K562 (cell line): ENCODE measurements around the gene SHC1. TPM values are rescaled to one million over a fixed set of nuclear protein-coding genes. Genes with fewer than 3 reads are reported as not detected.

Experiments
- CBFB ChIP-seq: sonication (generic); formaldehyde crosslinking; IDR thresholded peaks from 2 replicates; pipeline ENCODE4 v1.4.0; 2020; ENCODE audit warnings: mild to moderate bottlenecking, missing genetic modification reagents
- HNRNPLL ChIP-seq: fragments of 200-400 bp; formaldehyde crosslinking; IDR thresholded peaks from 2 replicates; pipeline ENCODE4 v1.6.1; 2017; ENCODE audit warnings: low read length, low read depth, mild to moderate bottlenecking; ENCODE audit not compliant: poor library complexity, severe bottlenecking
- KLF1 ChIP-seq: fragments of 450-650 bp; IDR thresholded peaks from 2 replicates; pipeline ENCODE4 v1.6.1; 2016; ENCODE audit warnings: missing genetic modification characterization, missing compliant biosample characterization
- MTA3 ChIP-seq: fragments of 450-650 bp; formaldehyde crosslinking; IDR thresholded peaks from 2 replicates; pipeline ENCODE4 v1.6.1; 2017; ENCODE audit warnings: mild to moderate bottlenecking, borderline replicate concordance
- NRF1 ChIP-seq, 2 experiments: fragments of 450-650 bp; IDR thresholded peaks in 1 of 2; conservative IDR thresholded peaks in 1 of 2; 2 replicates each; pipeline ENCODE4 v1.6.1; 2014; ENCODE audit warnings: mild to moderate bottlenecking in 2 of 2
- OTX1 ChIP-seq: fragments of 450-650 bp; formaldehyde crosslinking; IDR thresholded peaks from 2 replicates; pipeline ENCODE4 v1.4.0; 2022; ENCODE audit warnings: mild to moderate bottlenecking
- PTTG1 ChIP-seq: fragments of 450-650 bp; IDR thresholded peaks from 2 replicates; pipeline ENCODE4 v1.6.1; 2016; ENCODE audit warnings: low read depth, mild to moderate bottlenecking, missing genetic modification characterization, missing compliant biosample characterization
- PURB ChIP-seq: sonication (generic); formaldehyde crosslinking; IDR thresholded peaks from 2 replicates; pipeline ENCODE4 v1.9.0; 2021; ENCODE audit warnings: low read depth, mild to moderate bottlenecking, missing genetic modification reagents
- RBM15 ChIP-seq: fragments of 200-400 bp; formaldehyde crosslinking; IDR thresholded peaks from 2 replicates; pipeline ENCODE4 v1.6.1; 2018; ENCODE audit warnings: mild to moderate bottlenecking, low read length, moderate library complexity; ENCODE audit not compliant: insufficient read depth
- SAFB ChIP-seq: fragments of 200-400 bp; formaldehyde crosslinking; IDR thresholded peaks from 2 replicates; pipeline ENCODE4 v1.6.1; 2017; ENCODE audit warnings: low read depth, low read length, borderline replicate concordance
- SIN3B ChIP-seq: fragments of 450-650 bp; IDR thresholded peaks from 2 replicates; pipeline ENCODE4 v1.6.1; 2017; ENCODE audit warnings: low read depth, mild to moderate bottlenecking, moderate library complexity
- ZNF445 ChIP-seq: fragments of 250-450 bp; sonication (Bioruptor Pico); IDR thresholded peaks from 2 replicates; pipeline ENCODE4 v1.4.0; 2020; ENCODE audit warnings: low read depth, mild to moderate bottlenecking, moderate library complexity
- ZSCAN32 ChIP-seq: fragments of 450-650 bp; formaldehyde crosslinking; IDR thresholded peaks from 2 replicates; pipeline ENCODE4 v1.4.0; 2020; ENCODE audit warnings: mild to moderate bottlenecking, moderate library complexity
- polyA plus RNA-seq, 8 experiments: library from polyadenylated mRNA; depleted of rRNA in 4 of 8; stranded (reverse) in 5 of 8; unstranded in 3 of 8; fragments of >200 nt; fragmentation: Nextera tagmentation in 2 of 8; fragmentation: Illumina TruSeq in 1 of 8; extraction: Ambion mirVana in 2 of 8; extraction: Trizol in 1 of 8; gene quantifications; 2 replicates each; pipeline versions ENCODE4 v1.2.1 to v1.2.3, GENCODE V29; 2011 to 2014; ENCODE audit warnings: inconsistent platforms in 1 of 8, missing spikeins in 1 of 8
- total RNA-seq, 7 experiments: library from RNA; depleted of rRNA in 6 of 7; stranded (reverse); fragments of >200 nt in 6 of 7; fragmentation: Illumina TruSeq in 2 of 7; extraction: Trizol in 2 of 7; gene quantifications; 2 replicates each; pipeline versions ENCODE4 v1.2.1 to v1.2.3, GENCODE V29; 2011 to 2021; ENCODE audit warnings: low replicate concordance in 1 of 7
- TF ChIP-seq, protein P1 (sequence below), 2 experiments: fragments of 450-650 bp in 1 of 2; IDR thresholded peaks; 2 replicates each; pipeline ENCODE4 v1.6.1; 2011 to 2017; ENCODE audit warnings: low read depth in 2 of 2, antibody characterized with exemption in 1 of 2, borderline replicate concordance in 1 of 2, low read length in 1 of 2, mild to moderate bottlenecking in 1 of 2, mixed read lengths in 1 of 2; ENCODE audit not compliant: control insufficient read depth in 1 of 2
- TF ChIP-seq, protein P2 (sequence below): fragments of 150-350 bp; conservative IDR thresholded peaks from 2 replicates; pipeline ENCODE4 v1.6.1; 2014; ENCODE audit warnings: low read length
- TF ChIP-seq, protein P3 (sequence below): fragments of 250-450 bp; sonication (Bioruptor Pico); IDR thresholded peaks from 2 replicates; pipeline ENCODE4 v1.5.0; 2020; ENCODE audit warnings: mild to moderate bottlenecking, borderline replicate concordance
- TF ChIP-seq, protein P4 (sequence below): fragments of 200-800 bp; sonication (Bioruptor generic); IDR thresholded peaks from 2 replicates; pipeline ENCODE4 v1.6.1; 2017; ENCODE audit warnings: missing genetic modification characterization, missing compliant biosample characterization

Gene SHC1
- total and polyA plus RNA-seq, 9 of the 15 experiments (the other 6 are each of a cell fraction or from before 2014, with no cell fraction given), result 4.1 to 113 (median 51.9) TPM

DNA sequence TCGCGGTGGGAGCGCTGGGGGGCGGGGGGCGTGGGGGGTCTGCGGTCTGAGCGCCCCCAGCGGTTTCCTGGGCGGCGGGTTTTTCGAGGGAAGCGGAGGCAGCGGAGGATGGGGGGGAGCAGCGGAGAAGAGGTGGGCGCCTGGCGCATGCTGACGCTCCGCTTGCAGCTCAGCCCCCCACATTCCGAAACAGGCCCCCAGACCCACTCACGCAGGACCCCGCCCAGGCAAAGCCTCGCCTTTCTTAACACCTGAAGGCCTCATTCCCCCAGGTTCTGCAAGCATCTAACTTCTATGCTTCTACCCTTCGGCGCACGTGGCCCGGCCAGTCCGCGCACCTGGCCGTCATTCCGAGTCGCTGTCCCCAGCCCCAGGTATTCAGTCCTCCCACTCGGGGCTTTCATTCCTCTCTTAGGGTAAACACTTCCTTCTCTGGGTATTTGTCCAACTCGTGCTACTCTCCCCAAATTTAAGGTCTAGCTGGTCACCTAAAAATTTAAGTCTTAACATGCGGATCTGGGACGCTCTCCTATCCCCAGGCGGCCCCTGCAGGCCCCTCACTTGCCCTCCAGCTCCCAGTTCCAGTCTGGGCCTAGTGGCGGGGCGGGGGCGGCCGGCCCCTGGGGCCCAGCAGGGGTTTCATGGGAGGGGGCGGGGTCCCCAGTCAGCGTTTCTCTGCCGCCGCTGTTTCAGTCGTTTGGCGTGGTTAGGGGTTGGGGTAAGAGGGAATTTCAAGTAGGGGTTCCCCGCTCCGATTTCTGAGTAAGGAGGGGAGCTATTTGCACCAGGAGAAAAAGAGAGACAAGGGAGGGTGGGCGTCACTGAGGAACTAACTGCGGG is 29.2 kb upstream of the SHC1 start (continued):
- TF ChIP-seq, protein P1, sequence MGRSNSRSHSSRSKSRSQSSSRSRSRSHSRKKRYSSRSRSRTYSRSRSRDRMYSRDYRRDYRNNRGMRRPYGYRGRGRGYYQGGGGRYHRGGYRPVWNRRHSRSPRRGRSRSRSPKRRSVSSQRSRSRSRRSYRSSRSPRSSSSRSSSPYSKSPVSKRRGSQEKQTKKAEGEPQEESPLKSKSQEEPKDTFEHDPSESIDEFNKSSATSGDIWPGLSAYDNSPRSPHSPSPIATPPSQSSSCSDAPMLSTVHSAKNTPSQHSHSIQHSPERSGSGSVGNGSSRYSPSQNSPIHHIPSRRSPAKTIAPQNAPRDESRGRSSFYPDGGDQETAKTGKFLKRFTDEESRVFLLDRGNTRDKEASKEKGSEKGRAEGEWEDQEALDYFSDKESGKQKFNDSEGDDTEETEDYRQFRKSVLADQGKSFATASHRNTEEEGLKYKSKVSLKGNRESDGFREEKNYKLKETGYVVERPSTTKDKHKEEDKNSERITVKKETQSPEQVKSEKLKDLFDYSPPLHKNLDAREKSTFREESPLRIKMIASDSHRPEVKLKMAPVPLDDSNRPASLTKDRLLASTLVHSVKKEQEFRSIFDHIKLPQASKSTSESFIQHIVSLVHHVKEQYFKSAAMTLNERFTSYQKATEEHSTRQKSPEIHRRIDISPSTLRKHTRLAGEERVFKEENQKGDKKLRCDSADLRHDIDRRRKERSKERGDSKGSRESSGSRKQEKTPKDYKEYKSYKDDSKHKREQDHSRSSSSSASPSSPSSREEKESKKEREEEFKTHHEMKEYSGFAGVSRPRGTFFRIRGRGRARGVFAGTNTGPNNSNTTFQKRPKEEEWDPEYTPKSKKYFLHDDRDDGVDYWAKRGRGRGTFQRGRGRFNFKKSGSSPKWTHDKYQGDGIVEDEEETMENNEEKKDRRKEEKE (IDR thresholded peaks at IDR 0.05; ENCODE audit: borderline replicate concordance in 1 of 2, control insufficient read depth in 1 of 2, low read depth in 2 of 2, low read length in 1 of 2), result 0 out of 4 replicates have a peak, but pooled peaks of 1 of the 2 experiments have one; percentile 36
- TF ChIP-seq, protein P2, sequence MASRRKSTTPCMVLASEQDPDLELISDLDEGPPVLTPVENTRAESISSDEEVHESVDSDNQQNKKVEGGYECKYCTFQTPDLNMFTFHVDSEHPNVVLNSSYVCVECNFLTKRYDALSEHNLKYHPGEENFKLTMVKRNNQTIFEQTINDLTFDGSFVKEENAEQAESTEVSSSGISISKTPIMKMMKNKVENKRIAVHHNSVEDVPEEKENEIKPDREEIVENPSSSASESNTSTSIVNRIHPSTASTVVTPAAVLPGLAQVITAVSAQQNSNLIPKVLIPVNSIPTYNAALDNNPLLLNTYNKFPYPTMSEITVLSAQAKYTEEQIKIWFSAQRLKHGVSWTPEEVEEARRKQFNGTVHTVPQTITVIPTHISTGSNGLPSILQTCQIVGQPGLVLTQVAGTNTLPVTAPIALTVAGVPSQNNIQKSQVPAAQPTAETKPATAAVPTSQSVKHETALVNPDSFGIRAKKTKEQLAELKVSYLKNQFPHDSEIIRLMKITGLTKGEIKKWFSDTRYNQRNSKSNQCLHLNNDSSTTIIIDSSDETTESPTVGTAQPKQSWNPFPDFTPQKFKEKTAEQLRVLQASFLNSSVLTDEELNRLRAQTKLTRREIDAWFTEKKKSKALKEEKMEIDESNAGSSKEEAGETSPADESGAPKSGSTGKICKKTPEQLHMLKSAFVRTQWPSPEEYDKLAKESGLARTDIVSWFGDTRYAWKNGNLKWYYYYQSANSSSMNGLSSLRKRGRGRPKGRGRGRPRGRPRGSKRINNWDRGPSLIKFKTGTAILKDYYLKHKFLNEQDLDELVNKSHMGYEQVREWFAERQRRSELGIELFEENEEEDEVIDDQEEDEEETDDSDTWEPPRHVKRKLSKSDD, result no peak
- TF ChIP-seq, protein P3, sequence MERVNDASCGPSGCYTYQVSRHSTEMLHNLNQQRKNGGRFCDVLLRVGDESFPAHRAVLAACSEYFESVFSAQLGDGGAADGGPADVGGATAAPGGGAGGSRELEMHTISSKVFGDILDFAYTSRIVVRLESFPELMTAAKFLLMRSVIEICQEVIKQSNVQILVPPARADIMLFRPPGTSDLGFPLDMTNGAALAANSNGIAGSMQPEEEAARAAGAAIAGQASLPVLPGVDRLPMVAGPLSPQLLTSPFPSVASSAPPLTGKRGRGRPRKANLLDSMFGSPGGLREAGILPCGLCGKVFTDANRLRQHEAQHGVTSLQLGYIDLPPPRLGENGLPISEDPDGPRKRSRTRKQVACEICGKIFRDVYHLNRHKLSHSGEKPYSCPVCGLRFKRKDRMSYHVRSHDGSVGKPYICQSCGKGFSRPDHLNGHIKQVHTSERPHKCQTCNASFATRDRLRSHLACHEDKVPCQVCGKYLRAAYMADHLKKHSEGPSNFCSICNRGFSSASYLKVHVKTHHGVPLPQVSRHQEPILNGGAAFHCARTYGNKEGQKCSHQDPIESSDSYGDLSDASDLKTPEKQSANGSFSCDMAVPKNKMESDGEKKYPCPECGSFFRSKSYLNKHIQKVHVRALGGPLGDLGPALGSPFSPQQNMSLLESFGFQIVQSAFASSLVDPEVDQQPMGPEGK (CRISPR knock-in tag), result no peak
- no peak for TF ChIP-seq HNRNPLL
- TF ChIP-seq OTX1 (CRISPR knock-in tag), result 0 out of 2 replicates have a peak, but pooled peaks have one; percentile 21
- TF ChIP-seq PTTG1 (tag), result no peak
- TF ChIP-seq RBM15, result no peak
- TF ChIP-seq CBFB (CRISPR knock-in tag), result no peak
- peak in 1 of 2 experiments; percentile 21; a peak in 1 of 4 replicates for TF ChIP-seq NRF1 (conservative IDR thresholded peaks at IDR 0.05 in 1 of 2, IDR thresholded peaks at IDR 0.05 in 1 of 2)
- TF ChIP-seq MTA3, result no peak
- no peak for TF ChIP-seq SAFB
- no peak for TF ChIP-seq ZSCAN32
- no peak for TF ChIP-seq PURB (CRISPR knock-in tag)
- no peak for TF ChIP-seq KLF1 (tag)
- TF ChIP-seq SIN3B, result no peak
- TF ChIP-seq ZNF445 (CRISPR knock-in tag), result no peak
- TF ChIP-seq, protein P4, sequence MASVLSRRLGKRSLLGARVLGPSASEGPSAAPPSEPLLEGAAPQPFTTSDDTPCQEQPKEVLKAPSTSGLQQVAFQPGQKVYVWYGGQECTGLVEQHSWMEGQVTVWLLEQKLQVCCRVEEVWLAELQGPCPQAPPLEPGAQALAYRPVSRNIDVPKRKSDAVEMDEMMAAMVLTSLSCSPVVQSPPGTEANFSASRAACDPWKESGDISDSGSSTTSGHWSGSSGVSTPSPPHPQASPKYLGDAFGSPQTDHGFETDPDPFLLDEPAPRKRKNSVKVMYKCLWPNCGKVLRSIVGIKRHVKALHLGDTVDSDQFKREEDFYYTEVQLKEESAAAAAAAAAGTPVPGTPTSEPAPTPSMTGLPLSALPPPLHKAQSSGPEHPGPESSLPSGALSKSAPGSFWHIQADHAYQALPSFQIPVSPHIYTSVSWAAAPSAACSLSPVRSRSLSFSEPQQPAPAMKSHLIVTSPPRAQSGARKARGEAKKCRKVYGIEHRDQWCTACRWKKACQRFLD, result 0 out of 2 replicates have a peak, but pooled peaks have one; percentile 31
